Gastroesophageal sphincter (tissue), 3 donors: ENCODE results near the gene ACTL8.

Experiments
- EP300 ChIP-seq: sonication (generic); formaldehyde crosslinking; IDR thresholded peaks from one replicate; pipeline ENCODE4 v1.6.1; 2017; ENCODE audit warnings: antibody characterized with exemption, mild to moderate bottlenecking
- POLR2A ChIP-seq, 2 donors: fragments of 450-650 bp; IDR thresholded peaks; one replicate each; pipeline ENCODE4 v1.6.1; 2017; ENCODE audit warnings: antibody characterized with exemption in 2 of 2, mild to moderate bottlenecking in 2 of 2, moderate library complexity in 1 of 2
- POLR2AphosphoS5 ChIP-seq: sonication (generic); formaldehyde crosslinking; IDR thresholded peaks from one replicate; pipeline ENCODE4 v1.6.1; 2017; ENCODE audit warnings: antibody characterized with exemption
- TF ChIP-seq, protein P1 (sequence below), 4 experiments: fragments of 200-600 bp in 2 of 4; fragments of 450-650 bp in 2 of 4; sonication (generic) in 1 of 4; IDR thresholded peaks; one replicate each; pipeline ENCODE4 v1.5.1; 2017 to 2019; ENCODE audit warnings: antibody characterized with exemption in 4 of 4, mild to moderate bottlenecking in 2 of 4, moderate library complexity in 2 of 4

DNA sequence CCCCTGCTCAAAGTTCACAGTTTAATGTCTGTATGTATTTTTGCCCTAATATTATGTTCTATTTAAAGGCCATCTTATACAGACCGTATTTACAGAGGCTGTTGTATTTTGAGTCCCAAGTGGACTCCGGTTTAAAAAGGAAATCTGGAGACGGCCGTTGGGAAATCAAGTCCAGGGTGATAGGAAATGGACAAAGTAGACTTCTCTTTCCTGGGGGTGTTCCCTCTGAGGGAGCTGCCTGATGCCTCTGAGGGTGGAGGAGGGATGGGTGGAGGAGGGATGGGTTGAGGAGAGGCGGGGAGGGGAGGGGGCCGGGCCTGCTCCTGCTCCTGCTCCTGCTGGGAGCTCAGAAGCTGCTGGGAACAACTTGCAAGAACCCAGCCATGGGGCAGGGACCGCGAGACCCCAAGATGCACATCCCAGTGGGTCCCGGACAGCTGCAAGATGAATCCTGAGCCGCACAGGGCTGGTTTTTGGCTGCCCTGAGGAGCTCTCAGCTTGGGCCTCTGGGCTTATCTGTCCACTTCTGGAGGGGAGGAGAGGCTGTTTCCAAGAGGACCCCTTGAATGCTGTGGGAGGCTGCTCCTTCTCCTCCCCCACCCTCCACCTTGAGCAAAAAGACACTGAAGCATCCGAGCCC lies 12.0 kb upstream of the ACTL8 start:
- no peak for TF ChIP-seq EP300
- TF ChIP-seq, protein P1, sequence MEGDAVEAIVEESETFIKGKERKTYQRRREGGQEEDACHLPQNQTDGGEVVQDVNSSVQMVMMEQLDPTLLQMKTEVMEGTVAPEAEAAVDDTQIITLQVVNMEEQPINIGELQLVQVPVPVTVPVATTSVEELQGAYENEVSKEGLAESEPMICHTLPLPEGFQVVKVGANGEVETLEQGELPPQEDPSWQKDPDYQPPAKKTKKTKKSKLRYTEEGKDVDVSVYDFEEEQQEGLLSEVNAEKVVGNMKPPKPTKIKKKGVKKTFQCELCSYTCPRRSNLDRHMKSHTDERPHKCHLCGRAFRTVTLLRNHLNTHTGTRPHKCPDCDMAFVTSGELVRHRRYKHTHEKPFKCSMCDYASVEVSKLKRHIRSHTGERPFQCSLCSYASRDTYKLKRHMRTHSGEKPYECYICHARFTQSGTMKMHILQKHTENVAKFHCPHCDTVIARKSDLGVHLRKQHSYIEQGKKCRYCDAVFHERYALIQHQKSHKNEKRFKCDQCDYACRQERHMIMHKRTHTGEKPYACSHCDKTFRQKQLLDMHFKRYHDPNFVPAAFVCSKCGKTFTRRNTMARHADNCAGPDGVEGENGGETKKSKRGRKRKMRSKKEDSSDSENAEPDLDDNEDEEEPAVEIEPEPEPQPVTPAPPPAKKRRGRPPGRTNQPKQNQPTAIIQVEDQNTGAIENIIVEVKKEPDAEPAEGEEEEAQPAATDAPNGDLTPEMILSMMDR (IDR thresholded peaks at IDR 0.05): no peak
- no peak for TF ChIP-seq POLR2AphosphoS5
- no peak for TF ChIP-seq POLR2A (IDR thresholded peaks at IDR 0.05)
